Nephron (organoid): ENCODE data around the gene PKD1L1.
"Not testable (repeated sequence)": the region's sequence is repeated elsewhere in the genome, so short reads cannot be mapped to it uniquely, and the experiment has no call there.

Source experiments
- H3K27ac Mint-ChIP-seq, 3 experiments: 2 replicates each; pipeline ENCODE4 v1.8.0; 2020; ENCODE audit warnings: mixed read lengths in 3 of 3, mild to moderate bottlenecking in 2 of 3, moderate library complexity in 1 of 3
- H3K27me3 Mint-ChIP-seq: 2 replicates; pipeline ENCODE4 v1.8.0; 2021; ENCODE audit warnings: low read depth, mild to moderate bottlenecking, moderate library complexity, mixed read lengths
- H3K36me3 Mint-ChIP-seq: 2 replicates; pipeline ENCODE4 v1.8.0; 2020; ENCODE audit warnings: low read depth, mixed read lengths
- H3K4me1 Mint-ChIP-seq: 2 replicates; pipeline ENCODE4 v1.8.0; 2020; ENCODE audit warnings: mixed read lengths
- H3K4me3 Mint-ChIP-seq, 3 experiments: 2 replicates each; pipeline ENCODE4 v1.8.0; 2020; ENCODE audit warnings: mild to moderate bottlenecking in 3 of 3, mixed read lengths in 3 of 3, moderate library complexity in 2 of 3
- H3K9me3 Mint-ChIP-seq: 2 replicates; pipeline ENCODE4 v1.8.0; 2020; ENCODE audit warnings: mixed read lengths
- TF ChIP-seq, protein P1 (sequence below), 3 experiments: fragments of 200-600 bp; sonication (generic); IDR thresholded peaks; one replicate each; pipeline ENCODE4 v1.5.0; 2021; ENCODE audit warnings: antibody characterized with exemption in 3 of 3; ENCODE audit not compliant: unreplicated experiment in 3 of 3

The PKD1L1 gene, protein sequence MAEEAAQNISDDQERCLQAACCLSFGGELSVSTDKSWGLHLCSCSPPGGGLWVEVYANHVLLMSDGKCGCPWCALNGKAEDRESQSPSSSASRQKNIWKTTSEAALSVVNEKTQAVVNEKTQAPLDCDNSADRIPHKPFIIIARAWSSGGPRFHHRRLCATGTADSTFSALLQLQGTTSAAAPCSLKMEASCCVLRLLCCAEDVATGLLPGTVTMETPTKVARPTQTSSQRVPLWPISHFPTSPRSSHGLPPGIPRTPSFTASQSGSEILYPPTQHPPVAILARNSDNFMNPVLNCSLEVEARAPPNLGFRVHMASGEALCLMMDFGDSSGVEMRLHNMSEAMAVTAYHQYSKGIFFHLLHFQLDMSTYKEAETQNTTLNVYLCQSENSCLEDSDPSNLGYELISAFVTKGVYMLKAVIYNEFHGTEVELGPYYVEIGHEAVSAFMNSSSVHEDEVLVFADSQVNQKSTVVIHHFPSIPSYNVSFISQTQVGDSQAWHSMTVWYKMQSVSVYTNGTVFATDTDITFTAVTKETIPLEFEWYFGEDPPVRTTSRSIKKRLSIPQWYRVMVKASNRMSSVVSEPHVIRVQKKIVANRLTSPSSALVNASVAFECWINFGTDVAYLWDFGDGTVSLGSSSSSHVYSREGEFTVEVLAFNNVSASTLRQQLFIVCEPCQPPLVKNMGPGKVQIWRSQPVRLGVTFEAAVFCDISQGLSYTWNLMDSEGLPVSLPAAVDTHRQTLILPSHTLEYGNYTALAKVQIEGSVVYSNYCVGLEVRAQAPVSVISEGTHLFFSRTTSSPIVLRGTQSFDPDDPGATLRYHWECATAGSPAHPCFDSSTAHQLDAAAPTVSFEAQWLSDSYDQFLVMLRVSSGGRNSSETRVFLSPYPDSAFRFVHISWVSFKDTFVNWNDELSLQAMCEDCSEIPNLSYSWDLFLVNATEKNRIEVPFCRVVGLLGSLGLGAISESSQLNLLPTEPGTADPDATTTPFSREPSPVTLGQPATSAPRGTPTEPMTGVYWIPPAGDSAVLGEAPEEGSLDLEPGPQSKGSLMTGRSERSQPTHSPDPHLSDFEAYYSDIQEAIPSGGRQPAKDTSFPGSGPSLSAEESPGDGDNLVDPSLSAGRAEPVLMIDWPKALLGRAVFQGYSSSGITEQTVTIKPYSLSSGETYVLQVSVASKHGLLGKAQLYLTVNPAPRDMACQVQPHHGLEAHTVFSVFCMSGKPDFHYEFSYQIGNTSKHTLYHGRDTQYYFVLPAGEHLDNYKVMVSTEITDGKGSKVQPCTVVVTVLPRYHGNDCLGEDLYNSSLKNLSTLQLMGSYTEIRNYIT (N-terminal part only)

DNA sequence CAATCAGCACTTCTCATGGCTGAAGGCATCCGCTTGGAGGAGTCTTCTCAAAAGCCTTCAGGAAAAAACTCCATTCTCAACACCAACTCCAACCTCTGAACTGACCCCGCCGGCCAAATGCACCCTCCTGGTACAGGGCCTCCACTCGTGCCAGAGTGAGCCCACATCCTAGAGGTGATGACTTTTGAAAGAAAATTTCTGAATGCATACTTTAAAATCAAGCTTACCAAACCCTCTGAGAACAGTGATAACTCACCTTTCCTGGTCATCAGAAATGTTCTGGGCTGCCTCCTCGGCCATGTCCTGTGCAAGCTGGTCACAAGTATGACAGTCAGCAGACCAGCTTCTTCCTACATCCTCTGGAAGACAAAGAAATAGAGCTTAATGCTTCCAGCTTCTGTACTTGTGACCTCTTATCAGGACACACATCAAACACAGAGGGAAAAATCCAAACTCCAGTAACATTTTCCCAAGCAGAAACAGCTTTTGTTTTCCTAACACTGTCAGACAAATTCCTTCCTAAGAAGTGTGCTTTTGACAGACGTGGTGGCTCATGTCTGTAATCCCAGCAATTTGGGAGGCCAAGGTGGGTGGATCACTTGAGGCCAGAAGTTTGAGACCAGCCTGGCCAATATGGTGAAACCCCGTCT, at the start of gene PKD1L1:
TSS of gene PKD1L1 (minus strand) at position 326 of the 650 bp plus-strand sequence. CDS start at position 300, 26 bp downstream.
- Mint-ChIP-seq H3K9me3 (no peaks in the 10 kb centered on the region), H3K4me1 (peaks cover 11% of the 10 kb centered on the region), H3K27me3 (peaks cover 3% of the 10 kb centered on the region), H3K36me3 (no peaks in the 10 kb centered on the region), H3K27ac (no peak within 1 kb of the TSS), H3K4me3 (no peak within 1 kb of the TSS)
- TF ChIP-seq, protein P1, sequence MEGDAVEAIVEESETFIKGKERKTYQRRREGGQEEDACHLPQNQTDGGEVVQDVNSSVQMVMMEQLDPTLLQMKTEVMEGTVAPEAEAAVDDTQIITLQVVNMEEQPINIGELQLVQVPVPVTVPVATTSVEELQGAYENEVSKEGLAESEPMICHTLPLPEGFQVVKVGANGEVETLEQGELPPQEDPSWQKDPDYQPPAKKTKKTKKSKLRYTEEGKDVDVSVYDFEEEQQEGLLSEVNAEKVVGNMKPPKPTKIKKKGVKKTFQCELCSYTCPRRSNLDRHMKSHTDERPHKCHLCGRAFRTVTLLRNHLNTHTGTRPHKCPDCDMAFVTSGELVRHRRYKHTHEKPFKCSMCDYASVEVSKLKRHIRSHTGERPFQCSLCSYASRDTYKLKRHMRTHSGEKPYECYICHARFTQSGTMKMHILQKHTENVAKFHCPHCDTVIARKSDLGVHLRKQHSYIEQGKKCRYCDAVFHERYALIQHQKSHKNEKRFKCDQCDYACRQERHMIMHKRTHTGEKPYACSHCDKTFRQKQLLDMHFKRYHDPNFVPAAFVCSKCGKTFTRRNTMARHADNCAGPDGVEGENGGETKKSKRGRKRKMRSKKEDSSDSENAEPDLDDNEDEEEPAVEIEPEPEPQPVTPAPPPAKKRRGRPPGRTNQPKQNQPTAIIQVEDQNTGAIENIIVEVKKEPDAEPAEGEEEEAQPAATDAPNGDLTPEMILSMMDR (IDR thresholded peaks at IDR 0.05; ENCODE audit: unreplicated experiment in 3 of 3), result no peak

DNA sequence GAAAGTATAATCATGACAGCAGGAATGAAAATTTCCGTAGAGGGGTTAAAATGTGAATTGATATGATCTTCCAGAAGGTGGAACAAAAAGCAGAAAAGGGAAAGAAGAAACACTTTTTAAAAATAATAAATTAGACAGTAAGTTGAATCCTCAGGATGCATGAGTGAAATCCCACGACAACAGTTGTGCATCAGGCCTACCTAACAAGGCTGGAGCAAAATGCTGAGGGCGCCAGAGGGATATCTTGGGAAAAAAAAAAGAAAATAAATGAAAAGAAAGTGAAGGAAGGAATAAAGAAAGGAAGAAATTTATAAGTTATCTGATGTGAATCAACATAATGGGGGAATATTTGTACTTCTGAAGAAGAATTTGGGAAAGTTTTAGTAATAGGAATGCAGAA, 44.2 kb upstream of the PKD1L1 start:
- TF ChIP-seq, protein P1 (IDR thresholded peaks at IDR 0.05; ENCODE audit: unreplicated experiment in 3 of 3), result no peak

DNA sequence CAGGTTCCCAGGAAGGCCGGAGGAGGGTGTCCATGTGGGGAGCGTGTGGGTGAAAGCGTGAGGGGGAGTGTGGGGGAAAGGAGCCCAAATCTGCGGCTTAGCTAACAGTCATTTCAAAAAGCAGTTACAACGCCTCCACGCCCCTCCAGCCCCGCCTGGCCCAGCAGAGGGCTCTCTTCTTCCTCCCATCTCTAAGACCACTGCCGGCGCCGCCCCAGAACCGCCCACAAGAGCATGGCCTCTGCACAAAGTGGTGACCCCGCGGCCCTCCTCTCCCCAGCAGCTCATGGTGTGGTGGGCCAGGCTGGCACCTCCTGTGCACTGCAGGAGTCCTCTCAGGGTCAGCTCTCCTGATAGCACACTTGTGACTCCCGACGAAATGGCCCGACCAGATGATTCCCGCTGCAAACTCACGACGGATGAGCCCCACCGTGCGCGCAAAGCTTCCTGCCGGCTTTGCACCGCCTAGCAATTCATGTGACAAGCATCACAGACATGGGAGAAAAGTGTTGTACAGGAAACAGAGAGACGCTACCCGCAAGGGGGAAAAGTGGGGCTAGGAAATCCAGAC, 43.6 kb upstream of the PKD1L1 start:
- peak overlapping the region; percentile 88 to 92 (median 90) for H3K27ac Mint-ChIP-seq
- peak overlapping the region; percentile 89 to 91 (median 90) for H3K4me3 Mint-ChIP-seq
- H3K27me3 Mint-ChIP-seq, result peaks cover 4% of the 10 kb centered on the region
- H3K4me1 Mint-ChIP-seq, result peaks cover 18% of the 10 kb centered on the region
- TF ChIP-seq, protein P1 (IDR thresholded peaks at IDR 0.05; ENCODE audit: unreplicated experiment in 3 of 3), result peak; percentile 49 to 60 (median 54)
- no peaks in the 10 kb centered on the region for H3K36me3 Mint-ChIP-seq
- H3K9me3 Mint-ChIP-seq, result no peaks in the 10 kb centered on the region

More for the DNA sequence above, 44.2 kb upstream of the PKD1L1 start:
- no peaks in the 10 kb centered on the region for H3K9me3 Mint-ChIP-seq
- peak overlapping the region; percentile 89 to 91 (median 90) for H3K4me3 Mint-ChIP-seq
- no peaks in the 10 kb centered on the region for H3K36me3 Mint-ChIP-seq
- H3K4me1 Mint-ChIP-seq, result peaks cover 18% of the 10 kb centered on the region
- H3K27me3 Mint-ChIP-seq, result peaks cover 4% of the 10 kb centered on the region
- H3K27ac Mint-ChIP-seq, result peak overlapping the region; percentile 88 to 92 (median 90)

DNA sequence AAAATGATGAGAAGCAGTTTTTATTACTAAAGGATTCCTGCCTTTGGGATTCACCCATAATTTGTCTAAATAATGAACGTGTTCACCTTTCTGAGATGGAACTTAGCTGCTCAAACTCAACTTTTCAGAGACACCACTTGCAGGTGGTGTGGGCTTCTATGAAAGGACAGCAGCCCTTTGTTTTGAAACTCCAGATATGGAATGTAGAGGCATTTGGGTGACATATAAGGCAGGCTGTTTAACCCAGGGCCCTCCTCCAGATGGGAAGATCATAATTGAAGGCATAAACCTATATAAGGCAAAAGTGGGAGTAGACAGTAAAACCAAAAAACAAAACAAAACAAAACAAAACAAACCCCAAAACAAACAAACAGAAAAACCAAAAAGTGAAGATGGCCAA, 43.0 kb upstream of the PKD1L1 start:
- Mint-ChIP-seq H3K4me3 (peak overlapping the region; percentile 89 to 91 (median 90)), H3K27ac (peak overlapping the region; percentile 88 to 92 (median 90)), H3K9me3 (no peaks in the 10 kb centered on the region), H3K4me1 (peaks cover 18% of the 10 kb centered on the region), H3K27me3 (peaks cover 4% of the 10 kb centered on the region), H3K36me3 (no peaks in the 10 kb centered on the region)
- TF ChIP-seq, protein P1 (IDR thresholded peaks at IDR 0.05; ENCODE audit: unreplicated experiment in 3 of 3), result no peak

DNA sequence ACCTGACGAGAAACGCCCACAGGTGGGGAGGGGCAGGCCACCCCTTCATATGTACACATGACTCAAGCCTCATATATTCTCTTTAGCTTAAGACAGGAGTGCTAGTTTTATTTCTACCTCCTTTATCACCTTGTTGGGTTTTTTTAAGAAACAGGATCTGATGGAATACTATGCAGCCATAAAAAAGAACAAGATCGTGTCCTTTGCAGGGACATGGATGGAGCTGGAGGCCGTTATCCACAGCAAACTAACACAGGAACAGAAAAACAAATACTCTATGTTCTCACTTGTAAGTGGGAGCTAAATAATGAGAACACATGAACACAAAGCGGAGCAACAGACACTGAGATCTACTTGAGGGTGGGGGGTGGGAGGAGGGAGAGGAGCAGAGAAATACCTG, 42.3 kb upstream of the PKD1L1 start:
- peaks cover 4% of the 10 kb centered on the region for H3K27me3 Mint-ChIP-seq
- H3K27ac Mint-ChIP-seq, result peak overlapping the region in 2 of 3 experiments; percentile 72 to 96
- H3K36me3 Mint-ChIP-seq, result no peaks in the 10 kb centered on the region
- H3K9me3 Mint-ChIP-seq, result no peaks in the 10 kb centered on the region
- peaks cover 18% of the 10 kb centered on the region for H3K4me1 Mint-ChIP-seq
- TF ChIP-seq, protein P1 (IDR thresholded peaks at IDR 0.05; ENCODE audit: unreplicated experiment in 3 of 3), result no peak
- H3K4me3 Mint-ChIP-seq, result peak overlapping the region in 2 of 3 experiments; percentile 18 to 19

DNA sequence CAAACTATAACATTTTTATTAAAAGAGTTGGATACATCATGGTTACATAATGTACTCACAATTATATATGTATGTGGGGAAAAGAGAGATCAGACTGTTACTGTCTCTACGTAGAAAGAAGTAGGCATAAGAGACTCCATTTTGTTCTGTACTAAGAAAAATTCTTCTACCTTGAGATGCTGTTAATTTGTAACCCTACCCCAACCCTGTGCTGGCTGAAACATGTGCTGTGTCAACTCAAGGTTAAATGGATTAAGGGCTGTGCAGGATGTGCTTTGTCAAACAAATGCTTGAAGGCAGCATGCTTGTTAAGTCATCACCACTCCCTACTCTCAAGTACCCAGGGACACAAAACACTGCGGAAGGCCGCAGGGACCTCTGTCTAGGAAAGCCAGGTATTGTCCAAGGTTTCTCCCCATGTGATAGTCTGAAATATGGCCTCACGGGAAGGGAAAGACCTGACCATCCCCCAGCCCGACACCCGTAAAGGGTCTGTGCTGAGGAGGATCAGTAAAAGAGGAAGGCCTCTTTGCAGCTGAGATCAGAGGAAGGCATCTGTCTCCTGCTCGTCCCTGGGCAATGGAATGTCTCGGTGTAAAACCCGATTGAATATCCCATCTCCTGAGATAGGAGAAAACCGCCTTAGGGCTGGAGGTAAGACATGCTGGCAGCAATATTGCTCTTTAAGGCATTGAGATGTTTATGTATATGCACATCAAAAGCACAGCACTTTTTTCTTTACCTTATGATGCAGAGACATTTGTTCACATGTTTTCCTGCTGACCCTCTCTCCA, 41.5 kb upstream of the PKD1L1 start:
- not testable (repeated sequence) for H3K9me3 Mint-ChIP-seq, H3K27me3 Mint-ChIP-seq, H3K36me3 Mint-ChIP-seq, H3K4me3 Mint-ChIP-seq
- peaks cover 18% of the 10 kb centered on the region for H3K4me1 Mint-ChIP-seq
- peak overlapping the region; percentile 29 to 96 (median 72) for H3K27ac Mint-ChIP-seq
